COLO829 (cell line): ENCODE results near the gene C8G.

ENCODE experiments used
- DNase-seq: peaks from one replicate; pipeline ENCODE4 v3.0.0; 2012; ENCODE audit warnings: low spot score

The C8G gene

GRCh38 chr9:136920734-136921231 is 24.3 kb upstream of the C8G start:
- no peak for DNase-seq

GRCh38 chr9:136921307-136921706 is 23.7 kb upstream of the C8G start:
- DNase-seq: no peak

GRCh38 chr9:136921718-136922117 is 23.3 kb upstream of the C8G start:
- DNase-seq: no peak

- DNase-seq: no peak
Observed at GRCh38 chr9:136922540-136922939, 22.5 kb upstream of the C8G start.

- no peak for DNase-seq
Observed at GRCh38 chr9:136923881-136924280, 21.2 kb upstream of the C8G start.

GRCh38 chr9:136925414-136926153 is 19.5 kb upstream of the C8G start:
- DNase-seq: no peak

GRCh38 chr9:136926154-136926704 is 18.8 kb upstream of the C8G start:
- no peak for DNase-seq

GRCh38 chr9:136926749-136927148 is 18.3 kb upstream of the C8G start:
- no peak for DNase-seq

- peak; percentile 93 for DNase-seq
Observed at GRCh38 chr9:136927343-136928271, 17.4 kb upstream of the C8G start.

- DNase-seq: no peak
Observed at GRCh38 chr9:136928591-136928990, 16.5 kb upstream of the C8G start.

- DNase-seq: no peak
Observed at GRCh38 chr9:136930014-136930413, 15.0 kb upstream of the C8G start.

- no peak for DNase-seq
Observed at GRCh38 chr9:136931611-136932130, 13.4 kb upstream of the C8G start.

- no peak for DNase-seq
Observed at GRCh38 chr9:136934277-136934676, 10.8 kb upstream of the C8G start.

- DNase-seq: no peak
Observed at GRCh38 chr9:136935651-136936050, 9.4 kb upstream of the C8G start.

- no peak for DNase-seq
Observed at GRCh38 chr9:136936645-136937170, 8.3 kb upstream of the C8G start.

- no peak for DNase-seq
Observed at GRCh38 chr9:136937186-136938001, 7.6 kb upstream of the C8G start.

GRCh38 chr9:136939431-136939995 is 5.5 kb upstream of the C8G start:
- DNase-seq: no peak

GRCh38 chr9:136939996-136940525 is 5.0 kb upstream of the C8G start:
- no peak for DNase-seq

- no peak for DNase-seq
Observed at GRCh38 chr9:136940526-136941230, 4.4 kb upstream of the C8G start.
